Adrenal gland (tissue), 12 donors: Measurements from ENCODE around the gene RABGAP1. TPM values are rescaled to one million over a fixed set of nuclear protein-coding genes. Genes with fewer than 3 reads are reported as not detected.

Experiments used
- DNase-seq, 7 donors: peaks; one replicate each; pipeline ENCODE4 v3.0.0-alpha.2; 2019 to 2020
- H3K27ac ChIP-seq, 5 donors: fragments of 200-600 bp; sonication (generic) in 4 of 5; 1 replicate in 3 of 5; 2 replicates in 2 of 5; pipeline versions ENCODE4 v1.5.1 to v1.8.0; 2016 to 2020; ENCODE audit warnings: mild to moderate bottlenecking in 1 of 5
- H3K27me3 ChIP-seq: fragments of 200-600 bp; 2 replicates; pipeline ENCODE4 v1.8.0; 2021
- H3K36me3 ChIP-seq, 2 donors: fragments of 200-600 bp; replicated peaks in 1 of 2; 1 replicate in 1 of 2; 2 replicates in 1 of 2; pipeline versions ENCODE4 v1.5.1 to v1.8.0; 2018 to 2022
- H3K4me1 ChIP-seq, 2 donors: fragments of 200-600 bp; replicated peaks in 1 of 2; 1 replicate in 1 of 2; 2 replicates in 1 of 2; pipeline versions ENCODE4 v1.5.1 to v1.8.0; 2018 to 2021
- H3K4me3 ChIP-seq, 4 donors: fragments of 200-600 bp; sonication (generic) in 3 of 4; one replicate each; pipeline ENCODE4 v1.5.1; 2016 to 2018
- H3K9me3 ChIP-seq, 3 donors: fragments of 200-600 bp; sonication (generic) in 1 of 3; replicated peaks in 1 of 3; 1 replicate in 2 of 3; 2 replicates in 1 of 3; pipeline versions ENCODE4 v1.5.1 to v1.8.0; 2016 to 2021
- CTCF ChIP-seq, 6 experiments: fragments of 450-650 bp in 4 of 6; fragments of 200-600 bp in 2 of 6; sonication (generic) in 1 of 6; IDR thresholded peaks; 1 replicate in 5 of 6; 2 replicates in 1 of 6; pipeline versions ENCODE4 v1.5.1 to v1.8.0; 2016 to 2021; ENCODE audit warnings: antibody characterized with exemption in 6 of 6, mild to moderate bottlenecking in 2 of 6, moderate library complexity in 1 of 6
- POLR2A ChIP-seq, 2 donors: fragments of 450-650 bp; IDR thresholded peaks; one replicate each; pipeline ENCODE4 v1.6.1; 2017; ENCODE audit warnings: antibody characterized with exemption in 2 of 2, mild to moderate bottlenecking in 2 of 2, moderate library complexity in 1 of 2
- WGBS, 4 donors: extraction: QIAGEN DNeasy Blood & Tissue Kit in 2 of 4; methylation state at CpG; one replicate each; pipeline versions ENCODE4 v1.1.5 to v1.1.7; 2013 to 2017; 5-methylcytosine and 5-hydroxymethylcytosine counted together
- intact Hi-C, 2 donors: fragments of 100-400 bp; cut with DNase I; formaldehyde crosslinking; loops; one replicate each; pipeline versions ENCODE4 v1.14.1 to v1.15.0; 2022 to 2023
- polyA plus RNA-seq, 3 donors: library from polyadenylated mRNA; stranded (reverse); fragments of 200-250 nt in 2 of 3; fragments of 350-450 nt in 1 of 3; fragmentation: Illumina TruSeq in 1 of 3; extraction: RNeasy Lipid Tissue Mini Kit (QIAGEN cat#74804) in 1 of 3; gene quantifications; one replicate each; pipeline ENCODE4 v1.2.3, GENCODE V29; 2013 to 2014
- total RNA-seq, 9 donors: library from RNA; depleted of rRNA in 4 of 9; stranded (reverse); fragments of >200 nt in 4 of 9; fragments of 120-200 nt in 1 of 9; fragmentation: NEBNext Ultra II Directional in 1 of 9; extraction: Animal tissue kit (Norgen Biotek cat#: 25700) in 1 of 9; gene quantifications; one replicate each; pipeline versions ENCODE4 v1.1.0 to v1.2.4, GENCODE V29; 2013 to 2023
- donor health status: healthy with polysubstance abuse.
- donor health status: Bipolar disorder and iron deficiency.
- donor health status: DM: yes; HTN: yes; CAD: no.
- donor health status: DM: no; HTN: no; CAD: no.
- donor health status: DM: no; HTN: no; CAD: no.
- donor health status: DM: yes; HTN: yes; CAD: no.

Gene RABGAP1
- total and polyA plus RNA-seq, 12 donors: 8.5 to 62.3 (median 34.3) TPM

GRCh38 chr9:122912964-122913673, 27.7 kb upstream of the RABGAP1 start, which contains the start of gene ZBTB6:
Gene ZBTB6, minus strand, starts transcription at chr9:122913323. Its CDS starts 1,251 bp downstream, at chr9:122912072.
- WGBS, 4 donors: 0 to 2% (median 1%) methylated on average over 25 to 35 of the region's 35 CpGs
- Histone ChIP-seq H3K27me3 (no peaks in the 10 kb centered on the region), H3K9me3 (no peaks in the 10 kb centered on the region), H3K4me3 (peak within 1 kb of the TSS; percentile 5 to 95 (median 64)), H3K4me1 (peaks cover 10 to 11% of the 10 kb centered on the region in 2 donors), H3K27ac (peak within 1 kb of the TSS in 4 of 5 donors; percentile 29 to 93 (median 81)), H3K36me3 (peaks cover 0 to 8% of the 10 kb centered on the region in 2 donors)
- peak; percentile 64 to 89 (median 80) for DNase-seq
- intact Hi-C loops: loop anchor here in 1 of 2 donors (10.0 kb wide), 1 partner anchor 82 kb away; no protein-coding TSS in a partner anchor
- TF ChIP-seq CTCF (IDR thresholded peaks at IDR 0.05) (no peak), POLR2A (IDR thresholded peaks at IDR 0.05) (peak in 1 of 2 donors; percentile 59)

DNA sequence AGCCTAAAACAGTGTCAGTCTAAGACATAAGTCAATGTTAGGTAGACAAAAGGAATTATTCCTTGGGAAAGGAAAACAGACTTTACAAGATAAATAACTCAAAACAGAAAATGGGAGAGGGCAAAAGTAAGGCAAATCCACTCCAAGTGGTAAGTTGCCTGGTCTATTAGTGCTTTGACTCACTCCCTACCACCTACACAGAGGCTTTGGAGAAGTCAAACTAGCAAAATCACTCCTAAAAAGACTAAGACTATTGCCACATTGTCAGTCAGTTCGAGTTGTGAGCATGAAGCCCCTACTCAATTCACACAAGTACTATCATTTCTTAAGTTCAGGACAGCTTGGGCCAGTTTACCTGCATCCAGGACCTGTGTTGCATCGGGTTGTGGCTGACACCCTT, 22.5 kb upstream of the RABGAP1 start:
- no peaks in the 10 kb centered on the region for H3K9me3 ChIP-seq
- no peak overlapping the region for H3K27ac ChIP-seq
- no peak for TF ChIP-seq POLR2A (IDR thresholded peaks at IDR 0.05)
- H3K4me3 ChIP-seq: no peak overlapping the region
- 75 to 94% (median 88%) methylated on average over 2 of the region's 2 CpGs for WGBS, 4 donors
- DNase-seq: no peak
- intact Hi-C loops: loop anchor here in 1 of 2 donors (10.0 kb wide), 1 partner anchor 76 kb away; no protein-coding TSS in a partner anchor
- H3K27me3 ChIP-seq: no peaks in the 10 kb centered on the region
- peaks cover 0 to 3% of the 10 kb centered on the region in 2 donors for H3K4me1 ChIP-seq
- peaks cover 0 to 6% of the 10 kb centered on the region in 2 donors for H3K36me3 ChIP-seq

- Histone ChIP-seq H3K4me3 (no peak overlapping the region), H3K4me1 (no peaks in the 10 kb centered on the region), H3K9me3 (no peaks in the 10 kb centered on the region), H3K36me3 (peaks cover 0 to 6% of the 10 kb centered on the region in 2 donors), H3K27me3 (no peaks in the 10 kb centered on the region), H3K27ac (no peak overlapping the region)
- 91 to 96% (median 92%) methylated on average over 8 of the region's 8 CpGs for WGBS, 4 donors
- TF ChIP-seq POLR2A (IDR thresholded peaks at IDR 0.05) (no peak), CTCF (IDR thresholded peaks at IDR 0.05) (no peak)
- intact Hi-C loops: no loop called here
- no peak for DNase-seq
Measured at GRCh38 chr9:122922713-122923112, 18.1 kb upstream of the RABGAP1 start.

GRCh38 chr9:122923947-122924346, 16.9 kb upstream of the RABGAP1 start:
- DNase-seq: no peak
- Histone ChIP-seq H3K27ac (no peak overlapping the region), H3K36me3 (peaks cover 0 to 6% of the 10 kb centered on the region in 2 donors), H3K27me3 (no peaks in the 10 kb centered on the region), H3K9me3 (no peaks in the 10 kb centered on the region), H3K4me1 (no peaks in the 10 kb centered on the region), H3K4me3 (no peak overlapping the region)
- intact Hi-C loops: no loop called here
- 68 to 83% (median 70%) methylated on average over 3 of the region's 3 CpGs for WGBS, 4 donors
- TF ChIP-seq CTCF (IDR thresholded peaks at IDR 0.05) (no peak), POLR2A (IDR thresholded peaks at IDR 0.05) (no peak)
